CD4-positive, alpha-beta T cell treated with Interleukin-15 for 4 hours (primary cell): ENCODE data around the gene CSPG4.
"Not testable (repeated sequence)": the region's sequence is repeated elsewhere in the genome, so short reads cannot be mapped to it uniquely, and the experiment has no call there.

ENCODE experiments used
- DNase-seq: peaks from one replicate; pipeline ENCODE4 v3.0.0-alpha.2; 2020; ENCODE audit warnings: low spot score

Gene CSPG4

GRCh38 chr15:75725006-75725718 lies 12.5 kb upstream of the CSPG4 start:
- no peak for DNase-seq

GRCh38 chr15:75723847-75724660 lies 11.4 kb upstream of the CSPG4 start:
- peak; percentile 36 for DNase-seq

GRCh38 chr15:75723171-75723846 lies 10.7 kb upstream of the CSPG4 start:
- no peak for DNase-seq

- DNase-seq = no peak
Measured at GRCh38 chr15:75721923-75722870, 9.5 kb upstream of the CSPG4 start.

- DNase-seq = no peak
Measured at GRCh38 chr15:75721480-75721922, 8.9 kb upstream of the CSPG4 start.

- DNase-seq = peak; percentile 9
Measured at GRCh38 chr15:75720787-75721479, 8.3 kb upstream of the CSPG4 start.

- DNase-seq = no peak
Measured at GRCh38 chr15:75720297-75720696, 7.6 kb upstream of the CSPG4 start.

GRCh38 chr15:75718328-75718727 lies 5.7 kb upstream of the CSPG4 start:
- DNase-seq = no peak

- DNase-seq = not testable (repeated sequence)
Measured at GRCh38 chr15:75717001-75717400, 4.4 kb upstream of the CSPG4 start.

GRCh38 chr15:75716249-75716950 lies 3.8 kb upstream of the CSPG4 start:
- DNase-seq = not testable (repeated sequence)

- DNase-seq = not testable (repeated sequence)
Measured at GRCh38 chr15:75715312-75715832, 2.7 kb upstream of the CSPG4 start.

- no peak for DNase-seq
Measured at GRCh38 chr15:75714195-75714594, 1.5 kb upstream of the CSPG4 start.

- no peak for DNase-seq
Measured at GRCh38 chr15:75713338-75713895, 769 bp upstream of the CSPG4 start.

- not testable (repeated sequence) for DNase-seq
Measured at GRCh38 chr15:75711495-75711894, 1.2 kb downstream of the CSPG4 start.

- DNase-seq = not testable (repeated sequence)
Measured at GRCh38 chr15:75710874-75711273, 1.8 kb downstream of the CSPG4 start.

GRCh38 chr15:75709458-75709857 lies 3.2 kb downstream of the CSPG4 start:
- not testable (repeated sequence) for DNase-seq

GRCh38 chr15:75706682-75706954 lies 6.0 kb downstream of the CSPG4 start:
- no peak for DNase-seq

- no peak for DNase-seq
Measured at GRCh38 chr15:75705854-75706681, 6.6 kb downstream of the CSPG4 start.

GRCh38 chr15:75705375-75705774 lies 7.3 kb downstream of the CSPG4 start:
- not testable (repeated sequence) for DNase-seq
